AG10803 (cell line): ENCODE measurements around the gene NEK6.

Experiments
- DNase-seq: peaks from one replicate; pipeline ENCODE4 v3.0.0; 2010; ENCODE audit warnings: low read depth
- H3K4me3 ChIP-seq: 2 replicates; pipeline ENCODE4 v1.5.1; 2011; ENCODE audit warnings: mild to moderate bottlenecking, low read length, control low read depth
- CTCF ChIP-seq: conservative IDR thresholded peaks from 2 replicates; pipeline ENCODE4 v1.5.1; 2011; ENCODE audit warnings: mild to moderate bottlenecking, low read length, control low read depth, inconsistent platforms

NEK6 gene

GRCh38 chr9:124285903-124286291 is 28.1 kb downstream of the NEK6 start:
- peak; percentile 98 for DNase-seq
- TF ChIP-seq CTCF: no peak
- H3K4me3 ChIP-seq: no peak overlapping the region; the same call in 1 of the 2 replicates

GRCh38 chr9:124286292-124286931 is 28.7 kb downstream of the NEK6 start:
- peak; percentile 80 for DNase-seq
- peak overlapping the region; percentile 17 for H3K4me3 ChIP-seq

GRCh38 chr9:124290053-124290591 is 32.4 kb downstream of the NEK6 start:
- no peak overlapping the region for H3K4me3 ChIP-seq
- no peak for TF ChIP-seq CTCF
- no peak for DNase-seq

More at GRCh38 chr9:124286292-124286931, 28.7 kb downstream of the NEK6 start:
- TF ChIP-seq CTCF: no peak

- no peak for DNase-seq
- no peak overlapping the region for H3K4me3 ChIP-seq
- no peak for TF ChIP-seq CTCF
Measured at GRCh38 chr9:124290743-124291554, 33.2 kb downstream of the NEK6 start.

GRCh38 chr9:124291801-124292396 is 34.1 kb downstream of the NEK6 start:
- peak; percentile 10 for TF ChIP-seq CTCF
- no peak overlapping the region for H3K4me3 ChIP-seq
- DNase-seq: no peak

GRCh38 chr9:124292696-124293593 is 35.2 kb downstream of the NEK6 start:
- TF ChIP-seq CTCF: no peak
- DNase-seq: no peak
- H3K4me3 ChIP-seq: no peak overlapping the region
